SK-N-SH (cell line): ENCODE data around the gene MARCHF5. TPM values are rescaled to one million over a fixed set of nuclear protein-coding genes. Genes with fewer than 3 reads are reported as not detected.

Experiments
- CTCF ChIA-PET: fragments of 300-600, 350-600 bp; formaldehyde crosslinking; extraction: SDS; loops from one replicate; lab custom pipeline; 2021; lab: Yijun Ruan, JAX
- POLR2A ChIA-PET: fragments of 350-600 bp; sonication (Branson Sonifier 250); formaldehyde crosslinking; extraction: SDS; loops from one replicate; lab custom pipeline; 2020; ENCODE audit warnings: antibody characterized with exemption, inconsistent platforms; lab: Yijun Ruan, JAX
- DNase-seq: peaks from one replicate; pipeline ENCODE4 v3.0.0; 2012
- H2AFZ ChIP-seq: fragments of 200-600 bp; sonication (generic); 2 replicates; pipeline ENCODE4 v1.8.1; 2016; ENCODE audit warnings: antibody characterized with exemption, mild to moderate bottlenecking, low read depth
- H3F3A ChIP-seq: fragments of 200-600 bp; sonication (generic); replicated peaks from 2 replicates; pipeline ENCODE3; 2016; ENCODE audit warnings: antibody characterized with exemption, mild to moderate bottlenecking; ENCODE audit not compliant: insufficient read depth
- H3K27ac ChIP-seq, 2 experiments: fragments of 200-500 bp in 1 of 2; fragments of 200-600 bp in 1 of 2; sonication (Bioruptor generic) in 1 of 2; sonication (generic), shearing (Covaris generic) in 1 of 2; 2 replicates each; pipeline versions ENCODE4 v1.5.1 to v1.6.1; 2014 to 2016; ENCODE audit warnings: low read depth in 2 of 2, inconsistent platforms in 1 of 2, low read length in 1 of 2, mild to moderate bottlenecking in 1 of 2, mixed read lengths in 1 of 2
- H3K27me3 ChIP-seq: fragments of 200-600 bp; sonication (generic), shearing (Covaris generic); 2 replicates; pipeline ENCODE4 v1.6.1; 2016; ENCODE audit warnings: mixed run types; ENCODE audit not compliant: insufficient read depth
- H3K36me3 ChIP-seq, 2 experiments: fragments of 200-500 bp in 1 of 2; fragments of 200-600 bp in 1 of 2; sonication (Bioruptor generic) in 1 of 2; sonication (generic) in 1 of 2; replicated peaks in 1 of 2; 2 replicates each; pipeline versions ENCODE3 to v1.5.1; 2014 to 2016; ENCODE audit warnings: low read length in 1 of 2, mild to moderate bottlenecking in 1 of 2; ENCODE audit not compliant: insufficient read depth in 2 of 2, control insufficient read depth in 1 of 2
- H3K4me1 ChIP-seq, 2 experiments: fragments of 200-500 bp in 1 of 2; fragments of 200-600 bp in 1 of 2; sonication (Bioruptor generic) in 1 of 2; sonication (generic), shearing (Covaris generic) in 1 of 2; 2 replicates each; pipeline versions ENCODE4 v1.5.1 to v1.6.1; 2014 to 2016; ENCODE audit warnings: low read depth in 1 of 2, low read length in 1 of 2, mixed run types in 1 of 2; ENCODE audit not compliant: insufficient read depth in 2 of 2, control insufficient read depth in 1 of 2
- H3K4me2 ChIP-seq: fragments of 200-600 bp; sonication (generic), shearing (Covaris generic); 2 replicates; pipeline ENCODE4 v1.6.1; 2017; ENCODE audit warnings: mixed run types
- H3K4me3 ChIP-seq, 2 experiments: fragments of 200-500 bp in 1 of 2; fragments of 200-600 bp in 1 of 2; sonication (Bioruptor generic) in 1 of 2; sonication (generic), shearing (Covaris generic) in 1 of 2; 2 replicates each; pipeline versions ENCODE4 v1.5.1 to v1.8.1; 2014 to 2016; ENCODE audit warnings: low read depth in 2 of 2, inconsistent platforms in 1 of 2, low read length in 1 of 2, mild to moderate bottlenecking in 1 of 2, mixed read lengths in 1 of 2, moderate library complexity in 1 of 2
- H3K79me2 ChIP-seq: fragments of 200-600 bp; sonication (generic); 2 replicates; pipeline ENCODE4 v1.8.1; 2017; ENCODE audit warnings: mild to moderate bottlenecking; ENCODE audit not compliant: insufficient read depth
- H3K9ac ChIP-seq: fragments of 200-600 bp; sonication (generic); 2 replicates; pipeline ENCODE4 v1.6.1; 2017; ENCODE audit warnings: mixed run types
- H3K9me2 ChIP-seq: fragments of 200-600 bp; sonication (generic); 2 replicates; pipeline ENCODE4 v1.6.1; 2017; ENCODE audit warnings: mixed run types
- H3K9me3 ChIP-seq: fragments of 200-600 bp; sonication (generic); 2 replicates; pipeline ENCODE4 v1.6.1; 2017; ENCODE audit warnings: mixed run types, mild to moderate bottlenecking, moderate library complexity
- H4K20me1 ChIP-seq: fragments of 200-600 bp; sonication (generic); 2 replicates; pipeline ENCODE4 v1.6.1; 2017; ENCODE audit warnings: mild to moderate bottlenecking, mixed run types; ENCODE audit not compliant: insufficient read depth
- CHD2 ChIP-seq: fragments of 150-350 bp; IDR thresholded peaks from 2 replicates; pipeline ENCODE4 v1.6.1; 2018; ENCODE audit warnings: low read length; ENCODE audit not compliant: partially characterized antibody
- ELF1 ChIP-seq: IDR thresholded peaks from 2 replicates; pipeline ENCODE4 v1.4.0; 2012
- EP300 ChIP-seq, 2 experiments: IDR thresholded peaks; 2 replicates each; pipeline versions ENCODE4 v1.4.0 to v1.6.1; 2012; ENCODE audit warnings: borderline replicate concordance in 1 of 2, low read depth in 1 of 2, low read length in 1 of 2
- FOSL2 ChIP-seq: IDR thresholded peaks from 2 replicates; pipeline ENCODE4 v1.4.0; 2012; ENCODE audit warnings: low read depth, mild to moderate bottlenecking, moderate library complexity, borderline replicate concordance
- FOXJ3 ChIP-seq: sonication (generic); formaldehyde crosslinking; IDR thresholded peaks from 2 replicates; pipeline ENCODE4 v1.5.1; 2020; ENCODE audit warnings: mild to moderate bottlenecking, missing genetic modification reagents
- FOXM1 ChIP-seq: IDR thresholded peaks from 2 replicates; pipeline ENCODE4 v1.4.0; 2012; ENCODE audit warnings: low read depth, mild to moderate bottlenecking
- GABPA ChIP-seq: IDR thresholded peaks from 2 replicates; pipeline ENCODE4 v1.4.0; 2012; ENCODE audit warnings: low read depth, mild to moderate bottlenecking
- GATA2 ChIP-seq: sonication (generic); formaldehyde crosslinking; IDR thresholded peaks from 2 replicates; pipeline ENCODE4 v1.5.0; 2020; ENCODE audit warnings: mild to moderate bottlenecking, missing genetic modification reagents
- JUND ChIP-seq: IDR thresholded peaks from 2 replicates; pipeline ENCODE4 v1.4.0; 2012
- MXI1 ChIP-seq: IDR thresholded peaks from 2 replicates; pipeline ENCODE4 v1.6.1; 2012; ENCODE audit warnings: mild to moderate bottlenecking, low read depth, low read length, improper control_type of control experiment
- NRF1 ChIP-seq: IDR thresholded peaks from 2 replicates; pipeline ENCODE4 v1.6.1; 2012; ENCODE audit warnings: low read depth, mild to moderate bottlenecking, low read length
- RAD21 ChIP-seq: IDR thresholded peaks from 2 replicates; pipeline ENCODE4 v1.6.1; 2012; ENCODE audit warnings: mild to moderate bottlenecking, low read length
- RFX5 ChIP-seq: IDR thresholded peaks from 2 replicates; pipeline ENCODE4 v1.6.1; 2012; ENCODE audit warnings: mild to moderate bottlenecking, improper control_type of control experiment, low read length
- RXRA ChIP-seq: IDR thresholded peaks from 2 replicates; pipeline ENCODE4 v1.4.0; 2012; ENCODE audit warnings: low read depth, mild to moderate bottlenecking, borderline replicate concordance
- SMC3 ChIP-seq: IDR thresholded peaks from 2 replicates; pipeline ENCODE4 v1.6.1; 2012; ENCODE audit warnings: low read depth, low read length, improper control_type of control experiment
- TAF1 ChIP-seq: IDR thresholded peaks from 2 replicates; pipeline ENCODE4 v1.6.1; 2012; ENCODE audit warnings: low read depth, mild to moderate bottlenecking, low read length, moderate library complexity, borderline replicate concordance
- WGBS: methylation state at CpG from one replicate; pipeline ENCODE4 v1.1.6; 2017; ENCODE audit warnings: low lambda C conversion rate; 5-methylcytosine and 5-hydroxymethylcytosine counted together
- polyA plus RNA-seq, 3 experiments: library from polyadenylated mRNA; depleted of rRNA; stranded (reverse); fragments of >200 nt; gene quantifications; 2 replicates each; pipeline ENCODE4 v1.2.3, GENCODE V29; 2012
- TF ChIP-seq, protein P1 (sequence below): IDR thresholded peaks from 2 replicates; pipeline ENCODE4 v1.4.0; 2012; ENCODE audit warnings: low read depth, borderline replicate concordance
- TF ChIP-seq, protein P2 (sequence below): IDR thresholded peaks from 2 replicates; pipeline ENCODE4 v1.4.0; 2012; ENCODE audit warnings: low read depth, borderline replicate concordance
- TF ChIP-seq, protein P3 (sequence below): IDR thresholded peaks from 2 replicates; pipeline ENCODE4 v1.6.1; 2012; ENCODE audit warnings: mild to moderate bottlenecking, low read depth, low read length, moderate library complexity
- TF ChIP-seq, protein P4 (sequence below): IDR thresholded peaks from 2 replicates; pipeline ENCODE4; 2012

MARCHF5 gene
- polyA plus RNA-seq, 1 of the 3 experiments (the other 2 are of a cell fraction), result 24.2 TPM

DNA sequence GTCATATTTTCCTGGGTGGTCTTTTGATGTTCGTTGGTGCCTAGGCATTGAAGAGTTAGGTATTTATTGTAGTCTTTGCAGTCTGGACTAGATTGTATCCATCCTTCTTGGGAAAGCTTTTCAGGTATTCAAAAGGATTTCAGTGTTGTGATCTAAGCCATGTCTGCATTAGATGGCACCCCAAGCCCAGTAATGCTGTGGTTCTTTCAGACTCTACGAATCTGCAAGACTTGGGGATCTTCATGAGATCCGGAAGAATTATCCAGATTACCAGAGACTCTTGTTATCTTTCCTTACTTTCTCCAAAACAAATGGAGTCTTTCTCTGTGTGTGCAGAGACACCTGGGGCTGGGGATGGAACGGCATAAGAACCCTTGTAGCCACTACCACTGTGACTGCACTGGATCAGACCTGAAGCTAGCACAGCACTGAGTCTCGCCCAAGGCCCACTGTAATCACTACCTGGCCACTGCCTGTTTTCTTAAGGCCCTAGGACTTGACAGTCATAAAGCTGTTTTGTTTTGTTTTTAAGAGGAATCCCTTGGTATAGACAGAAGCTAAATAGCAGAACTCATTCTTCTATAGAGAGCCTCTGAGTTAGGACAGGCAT, 75.5 kb downstream of the MARCHF5 start:
- Histone ChIP-seq H3K4me2 (no peak overlapping the region), H3K27ac (no peak overlapping the region), H3K27me3 (no peaks in the 10 kb centered on the region), H3K4me1 (no peaks in the 10 kb centered on the region), H3K9me3 (no peaks in the 10 kb centered on the region), H3K36me3 (no peaks in the 10 kb centered on the region), H3K9me2 (no peaks in the 10 kb centered on the region), H3F3A (no peaks in the 10 kb centered on the region), H2AFZ (no peak overlapping the region), H4K20me1 (no peaks in the 10 kb centered on the region), H3K9ac (no peak overlapping the region), H3K79me2 (no peaks in the 10 kb centered on the region), H3K4me3 (no peak overlapping the region; a peak in 1 of 4 replicates)
- WGBS, result 71% methylated on average over 5 of the region's 5 CpGs
- ChIA-PET CTCF (interaction anchor here (1.0 kb wide), 1 partner anchor 32 kb away, joined by 3 read pairs; no protein-coding TSS in a partner anchor), POLR2A (no interaction called here)
- no peak for TF ChIP-seq JUND
- TF ChIP-seq EP300 (IDR thresholded peaks at IDR 0.05; ENCODE audit: borderline replicate concordance in 1 of 2, low read depth in 1 of 2, low read length in 1 of 2), result no peak
- TF ChIP-seq TAF1, result no peak
- TF ChIP-seq FOXM1, result no peak
- TF ChIP-seq, protein P1, sequence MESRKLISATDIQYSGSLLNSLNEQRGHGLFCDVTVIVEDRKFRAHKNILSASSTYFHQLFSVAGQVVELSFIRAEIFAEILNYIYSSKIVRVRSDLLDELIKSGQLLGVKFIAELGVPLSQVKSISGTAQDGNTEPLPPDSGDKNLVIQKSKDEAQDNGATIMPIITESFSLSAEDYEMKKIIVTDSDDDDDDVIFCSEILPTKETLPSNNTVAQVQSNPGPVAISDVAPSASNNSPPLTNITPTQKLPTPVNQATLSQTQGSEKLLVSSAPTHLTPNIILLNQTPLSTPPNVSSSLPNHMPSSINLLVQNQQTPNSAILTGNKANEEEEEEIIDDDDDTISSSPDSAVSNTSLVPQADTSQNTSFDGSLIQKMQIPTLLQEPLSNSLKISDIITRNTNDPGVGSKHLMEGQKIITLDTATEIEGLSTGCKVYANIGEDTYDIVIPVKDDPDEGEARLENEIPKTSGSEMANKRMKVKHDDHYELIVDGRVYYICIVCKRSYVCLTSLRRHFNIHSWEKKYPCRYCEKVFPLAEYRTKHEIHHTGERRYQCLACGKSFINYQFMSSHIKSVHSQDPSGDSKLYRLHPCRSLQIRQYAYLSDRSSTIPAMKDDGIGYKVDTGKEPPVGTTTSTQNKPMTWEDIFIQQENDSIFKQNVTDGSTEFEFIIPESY, result no peak
- TF ChIP-seq RXRA, result no peak
- DNase-seq, result no peak

DNA sequence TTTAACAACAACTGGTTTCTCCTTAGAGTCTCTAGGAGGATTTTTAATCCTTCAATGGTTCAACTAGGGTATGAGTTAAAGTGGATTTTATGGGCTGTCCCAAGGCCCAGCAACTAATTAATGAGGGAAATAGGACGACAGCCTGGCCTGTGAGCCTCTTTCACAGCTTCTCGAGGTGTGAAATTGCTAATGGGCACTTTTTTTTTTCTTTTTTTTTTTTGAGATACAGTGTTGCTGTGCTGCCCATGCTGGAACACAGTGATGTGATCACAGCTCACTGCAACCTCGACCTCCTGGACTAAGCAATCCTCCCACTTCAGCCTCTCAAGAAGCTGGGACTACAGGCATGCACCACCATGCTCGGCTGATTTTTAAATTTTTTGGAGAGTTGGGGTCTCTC, 87.0 kb downstream of the MARCHF5 start:
- 17% methylated on average over 4 of the region's 4 CpGs for WGBS
- ChIA-PET POLR2A (no interaction called here), CTCF (no interaction called here)
- TF ChIP-seq FOXJ3 (CRISPR knock-in tag) (no peak), NRF1 (no peak), FOXM1 (no peak), SMC3 (no peak), RAD21 (no peak), EP300 (IDR thresholded peaks at IDR 0.05; ENCODE audit: borderline replicate concordance in 1 of 2, low read depth in 1 of 2, low read length in 1 of 2) (no peak), GABPA (no peak), FOSL2 (no peak), GATA2 (CRISPR knock-in tag) (no peak), RFX5 (no peak), CHD2 (no peak), ELF1 (no peak), MXI1 (no peak)
- TF ChIP-seq, protein P2, sequence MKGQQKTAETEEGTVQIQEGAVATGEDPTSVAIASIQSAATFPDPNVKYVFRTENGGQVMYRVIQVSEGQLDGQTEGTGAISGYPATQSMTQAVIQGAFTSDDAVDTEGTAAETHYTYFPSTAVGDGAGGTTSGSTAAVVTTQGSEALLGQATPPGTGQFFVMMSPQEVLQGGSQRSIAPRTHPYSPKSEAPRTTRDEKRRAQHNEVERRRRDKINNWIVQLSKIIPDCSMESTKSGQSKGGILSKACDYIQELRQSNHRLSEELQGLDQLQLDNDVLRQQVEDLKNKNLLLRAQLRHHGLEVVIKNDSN, result no peak
- TF ChIP-seq, protein P3, sequence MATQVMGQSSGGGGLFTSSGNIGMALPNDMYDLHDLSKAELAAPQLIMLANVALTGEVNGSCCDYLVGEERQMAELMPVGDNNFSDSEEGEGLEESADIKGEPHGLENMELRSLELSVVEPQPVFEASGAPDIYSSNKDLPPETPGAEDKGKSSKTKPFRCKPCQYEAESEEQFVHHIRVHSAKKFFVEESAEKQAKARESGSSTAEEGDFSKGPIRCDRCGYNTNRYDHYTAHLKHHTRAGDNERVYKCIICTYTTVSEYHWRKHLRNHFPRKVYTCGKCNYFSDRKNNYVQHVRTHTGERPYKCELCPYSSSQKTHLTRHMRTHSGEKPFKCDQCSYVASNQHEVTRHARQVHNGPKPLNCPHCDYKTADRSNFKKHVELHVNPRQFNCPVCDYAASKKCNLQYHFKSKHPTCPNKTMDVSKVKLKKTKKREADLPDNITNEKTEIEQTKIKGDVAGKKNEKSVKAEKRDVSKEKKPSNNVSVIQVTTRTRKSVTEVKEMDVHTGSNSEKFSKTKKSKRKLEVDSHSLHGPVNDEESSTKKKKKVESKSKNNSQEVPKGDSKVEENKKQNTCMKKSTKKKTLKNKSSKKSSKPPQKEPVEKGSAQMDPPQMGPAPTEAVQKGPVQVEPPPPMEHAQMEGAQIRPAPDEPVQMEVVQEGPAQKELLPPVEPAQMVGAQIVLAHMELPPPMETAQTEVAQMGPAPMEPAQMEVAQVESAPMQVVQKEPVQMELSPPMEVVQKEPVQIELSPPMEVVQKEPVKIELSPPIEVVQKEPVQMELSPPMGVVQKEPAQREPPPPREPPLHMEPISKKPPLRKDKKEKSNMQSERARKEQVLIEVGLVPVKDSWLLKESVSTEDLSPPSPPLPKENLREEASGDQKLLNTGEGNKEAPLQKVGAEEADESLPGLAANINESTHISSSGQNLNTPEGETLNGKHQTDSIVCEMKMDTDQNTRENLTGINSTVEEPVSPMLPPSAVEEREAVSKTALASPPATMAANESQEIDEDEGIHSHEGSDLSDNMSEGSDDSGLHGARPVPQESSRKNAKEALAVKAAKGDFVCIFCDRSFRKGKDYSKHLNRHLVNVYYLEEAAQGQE, result no peak
- TF ChIP-seq, protein P4, sequence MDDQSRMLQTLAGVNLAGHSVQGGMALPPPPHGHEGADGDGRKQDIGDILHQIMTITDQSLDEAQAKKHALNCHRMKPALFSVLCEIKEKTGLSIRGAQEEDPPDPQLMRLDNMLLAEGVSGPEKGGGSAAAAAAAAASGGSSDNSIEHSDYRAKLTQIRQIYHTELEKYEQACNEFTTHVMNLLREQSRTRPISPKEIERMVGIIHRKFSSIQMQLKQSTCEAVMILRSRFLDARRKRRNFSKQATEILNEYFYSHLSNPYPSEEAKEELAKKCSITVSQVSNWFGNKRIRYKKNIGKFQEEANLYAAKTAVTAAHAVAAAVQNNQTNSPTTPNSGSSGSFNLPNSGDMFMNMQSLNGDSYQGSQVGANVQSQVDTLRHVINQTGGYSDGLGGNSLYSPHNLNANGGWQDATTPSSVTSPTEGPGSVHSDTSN, result no peak

More for the DNA sequence above, 87.0 kb downstream of the MARCHF5 start:
- H3K9me2 ChIP-seq, result no peaks in the 10 kb centered on the region
- no peak overlapping the region for H3K27ac ChIP-seq
- H3K4me3 ChIP-seq, result no peak overlapping the region
- no peak overlapping the region for H3K9ac ChIP-seq
- no peaks in the 10 kb centered on the region; a peak in 1 of 4 replicates for H3K4me1 ChIP-seq
- no peaks in the 10 kb centered on the region for H3F3A ChIP-seq
- H4K20me1 ChIP-seq, result no peaks in the 10 kb centered on the region
- H3K4me2 ChIP-seq, result no peak overlapping the region
- H3K9me3 ChIP-seq, result no peaks in the 10 kb centered on the region
- no peak for DNase-seq
- H3K27me3 ChIP-seq, result no peaks in the 10 kb centered on the region
- H3K36me3 ChIP-seq, result no peaks in the 10 kb centered on the region
- H3K79me2 ChIP-seq, result no peaks in the 10 kb centered on the region
- H2AFZ ChIP-seq, result no peak overlapping the region
